ENCODE measurements around the gene RGS3. TPM values are rescaled to one million over a fixed set of nuclear protein-coding genes. Genes with fewer than 3 reads are reported as not detected.

Gene RGS3
- total RNA-seq, 2 donors from 2014 or later = 170 to 202 TPM

DNA sequence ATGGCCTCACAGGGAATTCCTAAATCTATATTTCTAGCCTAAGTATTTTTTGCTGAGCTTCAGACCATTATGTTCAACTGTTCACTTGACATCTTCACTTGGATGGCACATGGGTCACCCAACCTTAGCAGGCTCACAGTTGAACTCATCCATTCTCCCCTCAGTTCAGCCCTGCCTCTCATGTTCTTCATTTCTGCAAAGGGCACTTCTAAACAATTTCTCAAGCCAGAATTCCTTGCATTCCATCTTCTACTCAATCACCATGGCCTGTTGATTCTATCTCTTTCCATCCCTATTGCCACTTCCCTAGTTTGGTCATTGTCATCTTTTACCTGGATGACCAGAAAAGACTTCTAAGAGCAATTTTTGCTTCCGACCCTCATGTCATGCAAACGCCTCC lies 7.3 kb upstream of the RGS3 start:
- DNase-seq (ENCODE audit: low spot score) (no peak), ATAC-seq (ENCODE audit: insufficient number of reproducible peaks, low FRiP score, low read depth) (no peak)
- H3K4me1 ChIP-seq (ENCODE audit: control insufficient read depth in 1 of 2, low read depth in 2 of 2) = peaks cover 30 to 50% of the 10 kb centered on the region in 2 donors
- no peaks in the 10 kb centered on the region for H3K27me3 ChIP-seq (replicated peaks; ENCODE audit: insufficient read depth)
- TF ChIP-seq CTCF (IDR thresholded peaks at IDR 0.05) = no peak
- peak overlapping the region; percentile 91 to 98 for H3K27ac ChIP-seq
- H3K9me3 ChIP-seq = no peaks in the 10 kb centered on the region
- H3K4me3 ChIP-seq = no peak overlapping the region
- H3K36me3 ChIP-seq = no peaks in the 10 kb centered on the region

DNA sequence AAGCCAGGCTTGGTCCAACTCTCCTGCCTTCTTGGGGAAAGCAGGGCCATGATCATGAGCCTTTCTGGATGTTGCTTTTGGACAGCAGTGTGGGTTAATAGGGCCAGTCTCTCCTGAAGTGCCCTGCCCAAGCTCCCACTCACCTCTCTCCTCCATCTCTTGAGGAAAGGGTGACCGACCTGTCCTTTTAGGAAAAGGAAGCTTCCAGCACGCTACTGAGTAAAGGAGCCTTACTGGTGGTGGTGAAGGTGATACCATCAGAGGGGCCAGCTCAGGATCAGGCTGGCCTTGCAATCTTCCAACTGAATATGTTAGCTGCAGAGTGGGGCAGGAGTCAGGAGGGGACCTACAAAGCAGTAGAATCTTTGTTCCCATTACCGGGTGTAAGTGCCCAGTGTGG lies 2.2 kb upstream of the RGS3 start:
- Histone ChIP-seq H3K4me1 (ENCODE audit: control insufficient read depth in 1 of 2, low read depth in 2 of 2) (peaks cover 12 to 33% of the 10 kb centered on the region in 2 donors), H3K27me3 (replicated peaks; ENCODE audit: insufficient read depth) (no peaks in the 10 kb centered on the region), H3K4me3 (no peak overlapping the region), H3K36me3 (no peaks in the 10 kb centered on the region), H3K9me3 (no peaks in the 10 kb centered on the region), H3K27ac (no peak overlapping the region)
- TF ChIP-seq CTCF (IDR thresholded peaks at IDR 0.05) = no peak
- DNase-seq (ENCODE audit: low spot score) = no peak
- ATAC-seq (ENCODE audit: insufficient number of reproducible peaks, low FRiP score, low read depth) = no peak

- no peaks in the 10 kb centered on the region for H3K9me3 ChIP-seq
- no peaks in the 10 kb centered on the region for H3K36me3 ChIP-seq
- no peak overlapping the region for H3K27ac ChIP-seq
- no peak for TF ChIP-seq CTCF (IDR thresholded peaks at IDR 0.05)
- H3K4me1 ChIP-seq (ENCODE audit: control insufficient read depth in 1 of 2, low read depth in 2 of 2) = peaks cover 5 to 33% of the 10 kb centered on the region in 2 donors
- ATAC-seq (ENCODE audit: insufficient number of reproducible peaks, low FRiP score, low read depth) (no peak), DNase-seq (ENCODE audit: low spot score) (no peak)
- H3K4me3 ChIP-seq = no peak overlapping the region
- H3K27me3 ChIP-seq (replicated peaks; ENCODE audit: insufficient read depth) = no peaks in the 10 kb centered on the region
Observed at GRCh38 chr9:113461943-113462342, 1.6 kb upstream of the RGS3 start.

DNA sequence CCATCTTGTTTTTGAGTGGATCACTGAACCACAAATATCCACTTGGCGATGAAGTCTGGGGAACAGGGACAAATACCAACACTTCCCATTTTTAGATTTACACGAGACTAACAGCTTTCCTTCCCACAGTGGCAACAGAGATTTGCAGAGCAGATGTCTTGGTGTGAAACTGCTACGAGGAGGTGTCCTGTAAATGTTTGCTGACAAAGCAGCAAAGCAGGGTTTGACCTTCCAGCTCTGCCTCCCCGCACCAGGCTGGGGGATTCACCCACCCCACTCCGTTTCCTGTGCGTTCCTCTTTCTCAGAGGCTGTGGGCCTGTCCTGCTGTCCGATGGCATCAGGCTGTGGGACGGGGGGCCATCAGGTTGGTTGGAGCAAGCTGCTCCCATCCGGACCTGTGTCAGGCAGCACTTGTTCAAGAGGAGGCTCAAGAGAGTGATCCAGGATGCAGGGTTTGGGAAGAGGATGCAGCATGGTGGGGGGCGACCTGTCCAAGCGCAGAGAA lies 693 bp upstream of the RGS3 start:
- no peak for TF ChIP-seq CTCF (IDR thresholded peaks at IDR 0.05)
- Histone ChIP-seq H3K9me3 (no peaks in the 10 kb centered on the region), H3K27ac (peak overlapping the region; percentile 2 to 94), H3K36me3 (no peaks in the 10 kb centered on the region), H3K4me3 (peak overlapping the region; percentile 85), H3K4me1 (ENCODE audit: control insufficient read depth in 1 of 2, low read depth in 2 of 2) (peaks cover 3 to 27% of the 10 kb centered on the region in 2 donors), H3K27me3 (replicated peaks; ENCODE audit: insufficient read depth) (no peaks in the 10 kb centered on the region)
- ATAC-seq (ENCODE audit: insufficient number of reproducible peaks, low FRiP score, low read depth) (no peak), DNase-seq (ENCODE audit: low spot score) (no peak)

DNA sequence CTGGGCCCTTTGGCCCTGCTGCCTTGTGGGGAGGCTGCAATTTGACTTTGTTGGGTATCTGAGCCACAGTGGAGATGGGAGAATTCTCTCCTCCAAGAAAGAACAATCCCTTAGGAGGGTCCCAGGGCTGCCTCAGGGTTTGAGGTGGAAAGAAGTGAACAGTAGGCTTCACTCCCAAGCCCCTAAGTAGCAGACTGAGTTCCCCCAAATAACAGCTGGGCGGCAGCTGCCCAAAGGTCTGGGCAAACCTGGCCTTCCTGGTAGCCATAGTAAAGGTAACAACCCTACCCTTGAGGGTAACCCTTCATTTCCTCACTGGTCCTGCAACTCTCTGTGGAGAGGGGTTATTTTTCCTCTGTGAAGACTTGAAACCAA lies 746 bp downstream of the RGS3 start:
- no peak for TF ChIP-seq CTCF (IDR thresholded peaks at IDR 0.05)
- no peaks in the 10 kb centered on the region for H3K27me3 ChIP-seq (replicated peaks; ENCODE audit: insufficient read depth)
- peaks cover 5 to 36% of the 10 kb centered on the region in 2 donors for H3K4me1 ChIP-seq (ENCODE audit: control insufficient read depth in 1 of 2, low read depth in 2 of 2)
- H3K36me3 ChIP-seq = no peaks in the 10 kb centered on the region
- DNase-seq (ENCODE audit: low spot score) (no peak), ATAC-seq (ENCODE audit: insufficient number of reproducible peaks, low FRiP score, low read depth) (no peak)
- H3K4me3 ChIP-seq = peak overlapping the region; percentile 85
- peak overlapping the region; percentile 84 to 94 for H3K27ac ChIP-seq
- no peaks in the 10 kb centered on the region for H3K9me3 ChIP-seq

All from thoracic aorta (tissue), 2 donors.